HS-27A (cell line): Measurements from ENCODE around the gene USP32.
"Not testable (repeated sequence)": the region's sequence is repeated elsewhere in the genome, so short reads cannot be mapped to it uniquely, and the experiment has no call there.

ENCODE experiments used
- DNase-seq: peaks from one replicate; pipeline ENCODE4 v3.0.0-alpha.2; 2012; ENCODE audit warnings: low read depth, missing footprints

Gene USP32

GRCh38 chr17:60392042-60392844 is at the start of gene USP32:
Gene USP32 (minus strand): TSS chr17:60392133. CDS start chr17:60391939, 194 bp downstream.
- DNase-seq = peak; percentile 93

- DNase-seq = no peak
Measured at GRCh38 chr17:60439501-60439900, 47.6 kb upstream of the USP32 start.

GRCh38 chr17:60436676-60437075 is 44.7 kb upstream of the USP32 start:
- no peak for DNase-seq

- peak; percentile 71 for DNase-seq
Measured at GRCh38 chr17:60435244-60436167, 43.6 kb upstream of the USP32 start.

- DNase-seq = not testable (repeated sequence)
Measured at GRCh38 chr17:60433021-60433997, 41.4 kb upstream of the USP32 start.

- DNase-seq = not testable (repeated sequence)
Measured at GRCh38 chr17:60430561-60430960, 38.6 kb upstream of the USP32 start.

GRCh38 chr17:60428491-60428890 is 36.6 kb upstream of the USP32 start:
- not testable (repeated sequence) for DNase-seq

GRCh38 chr17:60426596-60426995 is 34.7 kb upstream of the USP32 start:
- DNase-seq = no peak

- no peak for DNase-seq
Measured at GRCh38 chr17:60425626-60426025, 33.7 kb upstream of the USP32 start.

GRCh38 chr17:60423865-60424264 is 31.9 kb upstream of the USP32 start:
- DNase-seq = no peak

- no peak for DNase-seq
Measured at GRCh38 chr17:60422162-60422665, 30.3 kb upstream of the USP32 start, which contains the start of gene CHCT1. Gene CHCT1 (plus strand): TSS chr17:60422489. CDS start chr17:60422593, 104 bp downstream.

- DNase-seq = no peak
Measured at GRCh38 chr17:60421273-60422161, 29.6 kb upstream of the USP32 start.

- DNase-seq = not testable (repeated sequence)
Measured at GRCh38 chr17:60419875-60420274, 27.9 kb upstream of the USP32 start.

GRCh38 chr17:60419003-60419402 is 27.1 kb upstream of the USP32 start:
- not testable (repeated sequence) for DNase-seq

- no peak for DNase-seq
Measured at GRCh38 chr17:60416368-60416925, 24.5 kb upstream of the USP32 start.

- no peak for DNase-seq
Measured at GRCh38 chr17:60415146-60415545, 23.2 kb upstream of the USP32 start.

- no peak for DNase-seq
Measured at GRCh38 chr17:60412701-60413100, 20.8 kb upstream of the USP32 start.

GRCh38 chr17:60410001-60410400 is 18.1 kb upstream of the USP32 start:
- DNase-seq = no peak

- DNase-seq = no peak
Measured at GRCh38 chr17:60406887-60407286, 15.0 kb upstream of the USP32 start.

GRCh38 chr17:60403962-60404361 is 12.0 kb upstream of the USP32 start:
- DNase-seq = no peak
